Measurements from ENCODE around the gene IL12RB1. TPM values are rescaled to one million over a fixed set of nuclear protein-coding genes. Genes with fewer than 3 reads are reported as not detected.
A peak's percentile ranks its signal among the peaks of the same experiment; 100 is the strongest.

Gene IL12RB1
- total and polyA plus RNA-seq, 2 of the 8 experiments (the other 6 are each of a cell fraction or from before 2014, with no cell fraction given) = 0.03 TPM; not detected in 1

- WGBS, 2 experiments (ENCODE audit: extremely low coverage in 1 of 2, insufficient coverage in 1 of 2, insufficient read length in 1 of 2, insufficient replicate concordance in 2 of 2, low coverage in 1 of 2, low lambda C conversion rate in 2 of 2, missing lambda C conversion rate in 1 of 2) = 30% methylated on average over 14 of the region's 34 CpGs; no CpG with 5 or more reads in 1 of the 2 experiments
- Histone ChIP-seq H4K8ac (ENCODE audit: extremely low read depth, insufficient read depth, low read length) (peak overlapping the region; percentile 63; the same call in 1 of the 2 replicates), H3K18ac (ENCODE audit: extremely low read depth, low read length) (no peak overlapping the region; the same call in 1 of the 2 replicates), H3K56ac (replicated peaks; ENCODE audit: insufficient read length, low read depth, low read length) (no peak overlapping the region), H2AFZ (ENCODE audit: low read length) (no peak overlapping the region), H3K36me3 (ENCODE audit: control insufficient read depth in 2 of 4, insufficient read depth in 4 of 4, low read length in 3 of 4) (no peaks in the 10 kb centered on the region), H3K27me3 (replicated peaks in 1 of 4; ENCODE audit: control insufficient read depth in 3 of 4, extremely low read depth in 1 of 4, insufficient read depth in 3 of 4, low read length in 3 of 4) (peaks cover 0 to 8% (median 5%) of the 10 kb centered on the region in 4 experiments; a peak in 4 of 7 replicates), H2BK12ac (ENCODE audit: low read depth, low read length) (0 out of 2 replicates have a peak overlapping the region, but pooled peaks have one; percentile 6), H4K20me1 (replicated peaks in 1 of 2; ENCODE audit: control insufficient read depth in 1 of 2, insufficient read depth in 2 of 2, low read length in 2 of 2) (no peaks in the 10 kb centered on the region), H3K23me2 (ENCODE audit: low read depth, low read length) (peaks cover 7% of the 10 kb centered on the region; the same call in 1 of the 2 replicates), H3K4me3 (ENCODE audit: extremely low read depth in 1 of 4, insufficient read depth in 2 of 4, low read depth in 3 of 4, low read length in 4 of 4) (peak overlapping the region in 3 of 4 experiments; percentile 25 to 67 (median 29); a peak in 6 of 8 replicates), H2BK15ac (ENCODE audit: low read length) (no peak overlapping the region), H3K9ac (replicated peaks in 1 of 4; ENCODE audit: extremely low read depth in 1 of 4, low read depth in 3 of 4, low read length in 3 of 4) (no peak overlapping the region), H2BK20ac (ENCODE audit: low read length) (no peak overlapping the region), H3K27ac (ENCODE audit: low read depth, low read length) (no peak overlapping the region), H3K79me2 (ENCODE audit: control insufficient read depth in 1 of 2, insufficient read depth in 2 of 2, low read length in 2 of 2) (no peaks in the 10 kb centered on the region), H4K91ac (replicated peaks; ENCODE audit: insufficient read length, low read length) (no peak overlapping the region), H3K14ac (ENCODE audit: insufficient read length) (no peak overlapping the region), H3K23ac (ENCODE audit: insufficient read length) (no peak overlapping the region), H3K4me1 (replicated peaks in 1 of 4; ENCODE audit: control insufficient read depth in 3 of 4, insufficient read depth in 4 of 4, low read length in 3 of 4) (peaks cover 3 to 14% (median 9%) of the 10 kb centered on the region in 4 experiments; a peak in 6 of 7 replicates), H3K4me2 (ENCODE audit: insufficient read depth in 1 of 2, low read depth in 2 of 2, low read length in 2 of 2) (peak overlapping the region; percentile 68 to 70), H2BK5ac (ENCODE audit: low read depth, low read length) (no peak overlapping the region), H2AK5ac (ENCODE audit: low read depth, low read length) (no peak overlapping the region), H3K9me3 (ENCODE audit: insufficient read depth in 2 of 2, low read depth in 1 of 2, low read length in 1 of 2) (no peaks in the 10 kb centered on the region), H3K4ac (replicated peaks; ENCODE audit: insufficient read length, low read depth, low read length) (no peak overlapping the region), H4K5ac (ENCODE audit: insufficient read length, low read depth, low read length) (no peak overlapping the region), H3K79me1 (ENCODE audit: low read depth, low read length) (no peaks in the 10 kb centered on the region), H2BK120ac (replicated peaks; ENCODE audit: low read depth, low read length) (no peak overlapping the region)
- FAIRE-seq = no peak
- POLR2A ChIA-PET (ENCODE audit: partially characterized antibody) = interaction anchor here (1.1 to 3.2 kb wide), 2 partner anchors 10 to 91 kb away, joined by 3 to 15 read pairs; no protein-coding TSS in a partner anchor
- DNase-seq (ENCODE audit: low read depth in 1 of 2, low spot score in 2 of 2) = no peak
- CTCF ChIA-PET (ENCODE audit: partially characterized antibody) = interaction anchor here (1.0 to 1.2 kb wide), 2 partner anchors 92 to 101 kb away, joined by 3 read pairs; no protein-coding TSS in a partner anchor
- no peak for TF ChIP-seq CHD1 (IDR thresholded peaks at IDR 0.05; ENCODE audit: low read depth, low read length)
- no peak for TF ChIP-seq BCL11A (IDR thresholded peaks at IDR 0.05; ENCODE audit: low read depth in 2 of 2, low read length in 2 of 2)
- TF ChIP-seq YY1 (IDR thresholded peaks at IDR 0.05; ENCODE audit: low read depth, low read length) = no peak
- TF ChIP-seq TAF7 (optimal IDR thresholded peaks at IDR 0.05; ENCODE audit: borderline replicate concordance, low read depth, low read length) = no peak
- no peak for TF ChIP-seq POU5F1 (IDR thresholded peaks at IDR 0.05; ENCODE audit: low read depth, low read length)
- no peak for TF ChIP-seq TAF1 (IDR thresholded peaks at IDR 0.05; ENCODE audit: low read depth, low read length)
- TF ChIP-seq NANOG (IDR thresholded peaks at IDR 0.05; ENCODE audit: insufficient read depth, low read depth, low read length, poor library complexity, severe bottlenecking) = no peak
- TF ChIP-seq MAFK (IDR thresholded peaks at IDR 0.05; ENCODE audit: low read depth, low read length) = no peak
- no peak for TF ChIP-seq PHF8 (conservative IDR thresholded peaks at IDR 0.05; ENCODE audit: low read depth, low read length)
- no peak for TF ChIP-seq RFX5 (IDR thresholded peaks at IDR 0.05; ENCODE audit: borderline replicate concordance, low read depth, low read length)
- no peak for TF ChIP-seq CEBPB (IDR thresholded peaks at IDR 0.05; ENCODE audit: low read depth, low read length)
- no peak for TF ChIP-seq NRF1 (IDR thresholded peaks at IDR 0.05; ENCODE audit: low read depth, low read length)
- TF ChIP-seq TEAD4 (IDR thresholded peaks at IDR 0.05; ENCODE audit: low read depth, low read length) = no peak
Observed at GRCh38 chr19:18098891-18099622, 12.3 kb upstream of the IL12RB1 start.
